ENCODE data around the gene HCFC1.

Gene HCFC1

GRCh38 chrX:153969904-153970356, 1.7 kb downstream of the HCFC1 start:
- TF ChIP-seq POLR2A (IDR thresholded peaks at IDR 0.05; ENCODE audit: low read depth, low read length) (no peak), POLR2AphosphoS5 (IDR thresholded peaks at IDR 0.05; ENCODE audit: low read depth, low read length) (no peak), TAF1 (IDR thresholded peaks at IDR 0.05; ENCODE audit: borderline replicate concordance, low read depth, low read length) (no peak)
- DNase-seq (ENCODE audit: insufficient read length) (no peak), FAIRE-seq (peak; percentile 68)

DNA sequence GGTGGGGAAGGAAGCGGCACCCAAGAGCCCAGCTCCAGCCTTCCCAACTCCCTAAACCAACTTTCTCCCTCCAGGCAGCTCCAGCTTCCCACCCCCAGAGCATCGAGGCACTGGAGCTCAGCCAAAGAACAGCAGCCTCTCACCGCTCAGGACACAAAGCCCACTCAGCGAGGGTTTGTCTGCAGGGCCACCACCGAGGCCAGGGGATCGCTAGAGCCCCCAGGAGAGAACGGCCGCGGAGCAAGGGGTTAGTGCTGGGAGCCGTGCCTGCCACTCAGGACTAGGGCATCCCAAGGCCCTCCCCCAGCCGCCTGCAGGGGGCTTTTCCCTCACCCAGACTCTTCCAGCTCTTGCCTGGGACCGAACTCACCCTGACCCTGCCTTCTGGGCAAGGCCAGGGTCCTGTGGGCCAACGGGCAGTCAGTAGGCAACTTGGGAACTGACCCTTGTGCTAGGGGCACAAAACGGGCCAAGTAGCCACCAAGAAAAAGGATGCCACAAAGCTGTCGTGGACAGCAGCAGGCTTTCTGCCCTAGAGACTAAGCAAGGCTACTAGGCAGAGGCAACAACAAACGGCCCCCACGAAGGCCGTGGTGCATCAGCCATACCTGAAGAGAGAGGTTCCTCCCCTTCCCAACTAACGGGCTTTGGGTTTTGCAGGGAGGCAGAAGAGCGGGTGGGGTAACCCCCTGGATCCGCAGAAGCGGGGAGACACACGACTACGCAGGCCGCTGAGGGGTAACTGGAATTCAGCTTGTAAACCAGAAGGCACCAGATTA, 2.3 kb downstream of the HCFC1 start:
- DNase-seq (ENCODE audit: insufficient read length) (no peak), FAIRE-seq (no peak)
- TF ChIP-seq TAF1 (IDR thresholded peaks at IDR 0.05; ENCODE audit: borderline replicate concordance, low read depth, low read length) (no peak), POLR2A (IDR thresholded peaks at IDR 0.05; ENCODE audit: low read depth, low read length) (no peak), POLR2AphosphoS5 (IDR thresholded peaks at IDR 0.05; ENCODE audit: low read depth, low read length) (no peak)

GRCh38 chrX:153968754-153969124, 2.9 kb downstream of the HCFC1 start:
- FAIRE-seq (peak; percentile 73), DNase-seq (ENCODE audit: insufficient read length) (no peak)
- TF ChIP-seq POLR2AphosphoS5 (IDR thresholded peaks at IDR 0.05; ENCODE audit: low read depth, low read length) (no peak), TAF1 (IDR thresholded peaks at IDR 0.05; ENCODE audit: borderline replicate concordance, low read depth, low read length) (no peak), POLR2A (IDR thresholded peaks at IDR 0.05; ENCODE audit: low read depth, low read length) (no peak)

GRCh38 chrX:153968255-153968654, 3.4 kb downstream of the HCFC1 start:
- FAIRE-seq: no peak
- no peak for DNase-seq (ENCODE audit: insufficient read length)
- no peak for TF ChIP-seq POLR2AphosphoS5 (IDR thresholded peaks at IDR 0.05; ENCODE audit: low read depth, low read length)
- no peak for TF ChIP-seq TAF1 (IDR thresholded peaks at IDR 0.05; ENCODE audit: borderline replicate concordance, low read depth, low read length)
- TF ChIP-seq POLR2A (IDR thresholded peaks at IDR 0.05; ENCODE audit: low read depth, low read length): no peak

GRCh38 chrX:153967536-153968224, 3.9 kb downstream of the HCFC1 start:
- no peak for TF ChIP-seq POLR2A (IDR thresholded peaks at IDR 0.05; ENCODE audit: low read depth, low read length)
- TF ChIP-seq TAF1 (IDR thresholded peaks at IDR 0.05; ENCODE audit: borderline replicate concordance, low read depth, low read length): no peak
- no peak for TF ChIP-seq POLR2AphosphoS5 (IDR thresholded peaks at IDR 0.05; ENCODE audit: low read depth, low read length)
- FAIRE-seq: no peak
- DNase-seq (ENCODE audit: insufficient read length): no peak

DNA sequence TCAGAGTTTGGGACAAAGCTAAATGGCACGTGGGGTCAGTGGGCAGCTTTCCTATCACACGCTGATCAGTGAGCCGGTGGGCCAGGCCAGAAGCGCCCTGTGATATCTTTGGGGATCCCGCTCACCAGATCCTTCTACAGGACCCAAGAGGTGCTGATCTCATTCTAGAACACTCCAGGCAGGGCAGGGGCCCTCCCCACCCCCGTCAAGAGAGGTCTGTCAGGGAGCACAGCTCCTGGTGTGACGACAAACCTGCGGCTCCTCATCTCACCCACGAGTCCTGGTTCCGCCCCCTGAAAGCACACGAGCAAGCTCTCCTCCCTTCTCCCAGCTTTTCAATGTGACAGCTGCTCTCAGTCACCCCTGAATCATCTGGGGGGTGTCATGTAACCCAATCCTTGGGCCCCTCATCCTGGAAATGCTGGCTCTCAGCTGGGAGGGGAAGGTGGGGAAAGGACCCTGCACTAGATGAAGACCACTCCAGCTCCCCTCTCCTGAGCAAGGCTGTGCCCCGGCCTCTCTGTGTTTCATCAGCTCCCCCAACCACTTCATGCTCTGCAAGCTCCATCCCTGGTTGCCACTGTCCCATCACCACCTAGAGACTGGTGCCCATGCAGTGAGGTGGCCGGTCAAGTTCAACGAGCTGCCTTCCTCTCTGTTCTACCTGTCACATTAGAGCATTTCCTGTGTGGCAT, 4.6 kb downstream of the HCFC1 start:
- no peak for TF ChIP-seq TAF1 (IDR thresholded peaks at IDR 0.05; ENCODE audit: borderline replicate concordance, low read depth, low read length)
- TF ChIP-seq POLR2AphosphoS5 (IDR thresholded peaks at IDR 0.05; ENCODE audit: low read depth, low read length): no peak
- no peak for TF ChIP-seq POLR2A (IDR thresholded peaks at IDR 0.05; ENCODE audit: low read depth, low read length)
- DNase-seq (ENCODE audit: insufficient read length): no peak
- peak; percentile 9 for FAIRE-seq

GRCh38 chrX:153966283-153966688, 5.3 kb downstream of the HCFC1 start:
- TF ChIP-seq TAF1 (IDR thresholded peaks at IDR 0.05; ENCODE audit: borderline replicate concordance, low read depth, low read length) (no peak), POLR2A (IDR thresholded peaks at IDR 0.05; ENCODE audit: low read depth, low read length) (no peak), POLR2AphosphoS5 (IDR thresholded peaks at IDR 0.05; ENCODE audit: low read depth, low read length) (no peak)
- no peak for FAIRE-seq
- no peak for DNase-seq (ENCODE audit: insufficient read length)

DNA sequence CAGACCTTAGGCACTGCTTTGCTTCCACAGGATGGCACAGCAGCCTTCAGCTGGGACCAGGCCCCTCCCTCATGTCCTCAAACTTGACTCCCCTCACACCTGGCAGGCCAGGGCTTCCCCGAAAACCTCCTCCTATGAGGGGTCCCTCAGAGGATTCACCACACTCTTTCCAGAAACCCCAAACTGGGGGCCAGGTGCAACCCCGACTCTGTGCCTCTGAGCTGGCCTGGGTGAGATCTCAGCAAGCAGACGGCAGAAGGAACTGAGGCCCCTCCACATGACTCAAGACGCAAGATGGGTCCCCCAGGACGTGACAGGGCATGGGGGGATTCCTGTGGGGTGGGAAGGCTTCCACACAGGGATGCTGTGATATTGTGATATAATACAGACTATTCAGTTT, 6.2 kb downstream of the HCFC1 start:
- FAIRE-seq: no peak
- no peak for DNase-seq (ENCODE audit: insufficient read length)
- TF ChIP-seq POLR2AphosphoS5 (IDR thresholded peaks at IDR 0.05; ENCODE audit: low read depth, low read length) (no peak), POLR2A (IDR thresholded peaks at IDR 0.05; ENCODE audit: low read depth, low read length) (no peak), TAF1 (IDR thresholded peaks at IDR 0.05; ENCODE audit: borderline replicate concordance, low read depth, low read length) (no peak)

- DNase-seq (ENCODE audit: insufficient read length): no peak
- no peak for FAIRE-seq
- TF ChIP-seq TAF1 (IDR thresholded peaks at IDR 0.05; ENCODE audit: borderline replicate concordance, low read depth, low read length): no peak
- no peak for TF ChIP-seq POLR2A (IDR thresholded peaks at IDR 0.05; ENCODE audit: low read depth, low read length)
- TF ChIP-seq POLR2AphosphoS5 (IDR thresholded peaks at IDR 0.05; ENCODE audit: low read depth, low read length): no peak
Observed at GRCh38 chrX:153964105-153964504, 7.5 kb downstream of the HCFC1 start.

DNA sequence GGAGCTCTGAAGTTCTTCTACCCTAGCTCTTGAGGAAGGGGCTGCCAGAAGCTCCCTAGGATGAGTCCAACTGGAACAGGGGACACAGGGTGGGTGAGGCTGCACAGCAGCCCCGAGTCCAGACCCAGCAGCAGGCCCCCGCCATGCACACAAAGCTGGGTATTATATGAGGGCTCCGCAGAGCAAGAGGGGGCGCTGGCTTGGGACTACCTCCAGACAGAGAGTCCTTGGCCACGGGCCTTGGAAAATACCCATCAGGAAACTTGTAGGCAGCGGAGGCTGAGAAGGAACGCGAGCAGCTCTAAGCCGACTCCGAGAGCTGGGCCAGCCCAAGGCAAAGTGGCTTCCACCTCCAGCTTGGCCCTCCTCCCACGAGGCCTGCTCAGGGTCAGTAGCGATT, 8.1 kb downstream of the HCFC1 start:
- TF ChIP-seq POLR2AphosphoS5 (IDR thresholded peaks at IDR 0.05; ENCODE audit: low read depth, low read length): no peak
- no peak for TF ChIP-seq TAF1 (IDR thresholded peaks at IDR 0.05; ENCODE audit: borderline replicate concordance, low read depth, low read length)
- TF ChIP-seq POLR2A (IDR thresholded peaks at IDR 0.05; ENCODE audit: low read depth, low read length): no peak
- DNase-seq (ENCODE audit: insufficient read length): no peak
- FAIRE-seq: no peak

GRCh38 chrX:153961292-153961691, 10.3 kb downstream of the HCFC1 start:
- DNase-seq (ENCODE audit: insufficient read length) (no peak), FAIRE-seq (no peak)
- TF ChIP-seq POLR2AphosphoS5 (IDR thresholded peaks at IDR 0.05; ENCODE audit: low read depth, low read length): no peak
- peak; percentile 22; the same call in 1 of the 2 replicates for TF ChIP-seq POLR2A (IDR thresholded peaks at IDR 0.05; ENCODE audit: low read depth, low read length)
